ENCODE results near the gene MSTN.

MSTN gene

GRCh38 chr2:190079160-190079559, 16.6 kb upstream of the MSTN start:
- H3K4me3 ChIP-seq (ENCODE audit: low read depth, low read length, poor library complexity, severe bottlenecking): no peak overlapping the region
- no peak overlapping the region for H3K9ac ChIP-seq (ENCODE audit: low read length)
- H2AFZ ChIP-seq (ENCODE audit: low read length): no peak overlapping the region
- H3K9me3 ChIP-seq (ENCODE audit: low read length): no peaks in the 10 kb centered on the region
- H3K79me2 ChIP-seq (ENCODE audit: insufficient read depth, low read length): no peaks in the 10 kb centered on the region
- H3K4me1 ChIP-seq (ENCODE audit: insufficient read depth, low read length, severe bottlenecking): no peaks in the 10 kb centered on the region
- no peaks in the 10 kb centered on the region for H3K27me3 ChIP-seq (ENCODE audit: insufficient read depth, low read length)
- TF ChIP-seq CTCF (IDR thresholded peaks at IDR 0.05; ENCODE audit: low read length) (no peak), EZH2 (IDR thresholded peaks at IDR 0.05; ENCODE audit: borderline replicate concordance, low read length) (no peak)
- no peak overlapping the region for H3K4me2 ChIP-seq (ENCODE audit: low read length)
- no peaks in the 10 kb centered on the region for H3K36me3 ChIP-seq (ENCODE audit: insufficient read depth, low read length)
- no peaks in the 10 kb centered on the region for H3K9me2 ChIP-seq (ENCODE audit: low read depth, low read length)
- no peaks in the 10 kb centered on the region for H4K20me1 ChIP-seq (ENCODE audit: insufficient read depth, low read length)
- no peaks in the 10 kb centered on the region for H3F3A ChIP-seq (ENCODE audit: insufficient read depth, low read length)
- H3K27ac ChIP-seq (ENCODE audit: low read depth, low read length, poor library complexity, severe bottlenecking): no peak overlapping the region

- no peaks in the 10 kb centered on the region for H3K79me2 ChIP-seq (ENCODE audit: insufficient read depth, low read length)
- no peaks in the 10 kb centered on the region for H3K27me3 ChIP-seq (ENCODE audit: insufficient read depth, low read length)
- no peaks in the 10 kb centered on the region for H3K4me1 ChIP-seq (ENCODE audit: insufficient read depth, low read length, severe bottlenecking)
- TF ChIP-seq CTCF (IDR thresholded peaks at IDR 0.05; ENCODE audit: low read length): no peak
- TF ChIP-seq EZH2 (IDR thresholded peaks at IDR 0.05; ENCODE audit: borderline replicate concordance, low read length): no peak
- no peak overlapping the region for H3K4me2 ChIP-seq (ENCODE audit: low read length)
- no peak overlapping the region for H3K27ac ChIP-seq (ENCODE audit: low read depth, low read length, poor library complexity, severe bottlenecking)
- no peak overlapping the region for H3K4me3 ChIP-seq (ENCODE audit: low read depth, low read length, poor library complexity, severe bottlenecking)
- no peak overlapping the region for H3K9ac ChIP-seq (ENCODE audit: low read length)
- no peaks in the 10 kb centered on the region for H3K9me3 ChIP-seq (ENCODE audit: low read length)
- no peaks in the 10 kb centered on the region for H4K20me1 ChIP-seq (ENCODE audit: insufficient read depth, low read length)
- no peaks in the 10 kb centered on the region for H3K9me2 ChIP-seq (ENCODE audit: low read depth, low read length)
- no peaks in the 10 kb centered on the region for H3K36me3 ChIP-seq (ENCODE audit: insufficient read depth, low read length)
- H2AFZ ChIP-seq (ENCODE audit: low read length): no peak overlapping the region
- no peaks in the 10 kb centered on the region for H3F3A ChIP-seq (ENCODE audit: insufficient read depth, low read length)
Measured at GRCh38 chr2:190075623-190076022, 13.1 kb upstream of the MSTN start.

GRCh38 chr2:190069936-190070696, 7.6 kb upstream of the MSTN start:
- H3K36me3 ChIP-seq (ENCODE audit: insufficient read depth, low read length): no peaks in the 10 kb centered on the region
- H4K20me1 ChIP-seq (ENCODE audit: insufficient read depth, low read length): no peaks in the 10 kb centered on the region
- H3K4me2 ChIP-seq (ENCODE audit: low read length): no peak overlapping the region
- 0 out of 2 replicates have a peak, but pooled peaks cover 4% of the 10 kb centered on the region for H3F3A ChIP-seq (ENCODE audit: insufficient read depth, low read length)
- H3K4me3 ChIP-seq (ENCODE audit: low read depth, low read length, poor library complexity, severe bottlenecking): no peak overlapping the region
- H2AFZ ChIP-seq (ENCODE audit: low read length): no peak overlapping the region
- H3K9me2 ChIP-seq (ENCODE audit: low read depth, low read length): no peaks in the 10 kb centered on the region
- H3K27me3 ChIP-seq (ENCODE audit: insufficient read depth, low read length): no peaks in the 10 kb centered on the region
- TF ChIP-seq EZH2 (IDR thresholded peaks at IDR 0.05; ENCODE audit: borderline replicate concordance, low read length): no peak
- peak; percentile 52 for TF ChIP-seq CTCF (IDR thresholded peaks at IDR 0.05; ENCODE audit: low read length)
- H3K4me1 ChIP-seq (ENCODE audit: insufficient read depth, low read length, severe bottlenecking): no peaks in the 10 kb centered on the region
- H3K9me3 ChIP-seq (ENCODE audit: low read length): no peaks in the 10 kb centered on the region
- H3K79me2 ChIP-seq (ENCODE audit: insufficient read depth, low read length): no peaks in the 10 kb centered on the region
- no peak overlapping the region for H3K27ac ChIP-seq (ENCODE audit: low read depth, low read length, poor library complexity, severe bottlenecking)
- H3K9ac ChIP-seq (ENCODE audit: low read length): no peak overlapping the region

Measured in OCI-LY1 (cell line).